Kidney (tissue), 14 donors: Measurements from ENCODE around the gene AMFR. TPM values are rescaled to one million over a fixed set of nuclear protein-coding genes. Genes with fewer than 3 reads are reported as not detected.

Experiments
- DNase-seq, 5 donors: peaks; one replicate each; pipeline ENCODE4 v3.0.0-alpha.2; 2013 to 2020
- FAIRE-seq: peaks from 2 replicates; lab custom pipeline; 2012; peaks lifted over from hg19 to GRCh38; lab: Jason Lieb, UNC
- H3K27ac ChIP-seq, 2 donors: one replicate each; pipeline ENCODE4 v1.7.0; 2013; ENCODE audit warnings: low read depth in 2 of 2, low read length in 2 of 2, inconsistent platforms in 1 of 2
- H3K27me3 ChIP-seq: one replicate; pipeline ENCODE4 v1.7.1; 2013; ENCODE audit warnings: low read length, inconsistent platforms; ENCODE audit not compliant: control insufficient read depth, insufficient read depth
- H3K36me3 ChIP-seq, 3 donors: one replicate each; pipeline versions ENCODE4 v1.7.0 to v1.7.1; 2013; ENCODE audit warnings: low read length in 3 of 3, control low read depth in 1 of 3, inconsistent platforms in 1 of 3; ENCODE audit not compliant: insufficient read depth in 3 of 3, control insufficient read depth in 2 of 3
- H3K4me1 ChIP-seq, 3 donors: one replicate each; pipeline versions ENCODE4 v1.7.0 to v1.7.1; 2013; ENCODE audit warnings: low read length in 3 of 3, inconsistent platforms in 1 of 3, low read depth in 1 of 3; ENCODE audit not compliant: control insufficient read depth in 2 of 3, insufficient read depth in 2 of 3
- H3K4me3 ChIP-seq, 3 donors: one replicate each; pipeline versions ENCODE4 v1.7.0 to v1.8.1; 2013; ENCODE audit warnings: low read length in 3 of 3, control low read depth in 1 of 3, inconsistent platforms in 1 of 3
- H3K9ac ChIP-seq, 3 donors: one replicate each; pipeline versions ENCODE4 v1.7.0 to v1.7.1; 2013; ENCODE audit warnings: low read length in 3 of 3, control low read depth in 1 of 3, inconsistent platforms in 1 of 3
- H3K9me3 ChIP-seq, 3 donors: one replicate each; pipeline versions ENCODE4 v1.7.0 to v1.7.1; 2013; ENCODE audit warnings: low read length in 3 of 3, control low read depth in 1 of 3, inconsistent platforms in 1 of 3; ENCODE audit not compliant: control insufficient read depth in 2 of 3, insufficient read depth in 1 of 3
- CTCF ChIP-seq: IDR thresholded peaks from 3 replicates; pipeline ENCODE4 v1.5.1; 2012; ENCODE audit warnings: mild to moderate bottlenecking, moderate library complexity, borderline replicate concordance; ENCODE audit not compliant: insufficient read depth; ENCODE audit errors: extremely low read depth
- intact Hi-C: fragments of 100-400 bp; cut with DNase I; formaldehyde crosslinking; loops from one replicate; pipeline ENCODE4 v1.11.1; 2022
- polyA plus RNA-seq: library from polyadenylated mRNA; stranded (reverse); fragments of 350-450 nt; fragmentation: Illumina TruSeq; extraction: RNeasy Lipid Tissue Mini Kit (QIAGEN cat#74804); gene quantifications from one replicate; pipeline ENCODE4 v1.2.3, GENCODE V29; 2014; ENCODE audit warnings: low read depth, low replicate concordance; ENCODE audit not compliant: insufficient read depth
- total RNA-seq: library from RNA; stranded (reverse); fragmentation: NEBNext Ultra II Directional; extraction: Animal tissue kit (Norgen Biotek cat#: 25700); gene quantifications from one replicate; pipeline ENCODE4 v1.2.1, GENCODE V29; 2021
- donor health status: control.
- donor health status: control.
- donor health status: control.
- donor health status: control.
- donor health status: control.
- donor health status: DM: yes; HTN: yes; CAD: no.
- donor health status: Normal renal cell carcinoma (clear cell type).

Gene AMFR
- total and polyA plus RNA-seq, 2 donors from 2014 or later = 143 to 163 TPM

DNA sequence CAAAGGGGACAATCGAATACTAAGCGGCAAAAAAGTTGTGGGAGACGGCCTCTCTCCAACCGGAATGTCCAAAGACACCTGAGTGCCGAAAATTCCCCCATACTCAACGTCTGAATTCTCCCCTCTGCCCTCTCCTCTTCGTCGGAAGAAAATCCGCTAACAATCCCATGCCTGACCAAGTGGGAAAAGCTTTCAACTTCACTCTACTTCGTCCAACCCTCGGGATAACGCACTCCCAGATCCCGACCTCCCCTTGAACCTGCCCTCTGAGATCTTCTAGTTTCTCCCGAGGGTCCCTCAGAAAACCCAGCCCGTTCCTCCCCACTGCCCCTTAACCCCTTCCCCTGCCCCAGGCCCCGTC is 961 bp downstream of the AMFR start:
- intact Hi-C loops = no loop called here
- no peak for TF ChIP-seq CTCF
- DNase-seq = peak in 2 of 5 donors; percentile 46 to 56
- Histone ChIP-seq H3K36me3 (no peaks in the 10 kb centered on the region), H3K27ac (peak overlapping the region; percentile 61 to 80), H3K4me1 (peaks cover 3 to 20% (median 18%) of the 10 kb centered on the region in 3 donors), H3K9ac (peak overlapping the region; percentile 76 to 77 (median 76)), H3K9me3 (no peaks in the 10 kb centered on the region), H3K4me3 (peak overlapping the region; percentile 79 to 93 (median 81)), H3K27me3 (no peaks in the 10 kb centered on the region)
- FAIRE-seq = no peak

DNA sequence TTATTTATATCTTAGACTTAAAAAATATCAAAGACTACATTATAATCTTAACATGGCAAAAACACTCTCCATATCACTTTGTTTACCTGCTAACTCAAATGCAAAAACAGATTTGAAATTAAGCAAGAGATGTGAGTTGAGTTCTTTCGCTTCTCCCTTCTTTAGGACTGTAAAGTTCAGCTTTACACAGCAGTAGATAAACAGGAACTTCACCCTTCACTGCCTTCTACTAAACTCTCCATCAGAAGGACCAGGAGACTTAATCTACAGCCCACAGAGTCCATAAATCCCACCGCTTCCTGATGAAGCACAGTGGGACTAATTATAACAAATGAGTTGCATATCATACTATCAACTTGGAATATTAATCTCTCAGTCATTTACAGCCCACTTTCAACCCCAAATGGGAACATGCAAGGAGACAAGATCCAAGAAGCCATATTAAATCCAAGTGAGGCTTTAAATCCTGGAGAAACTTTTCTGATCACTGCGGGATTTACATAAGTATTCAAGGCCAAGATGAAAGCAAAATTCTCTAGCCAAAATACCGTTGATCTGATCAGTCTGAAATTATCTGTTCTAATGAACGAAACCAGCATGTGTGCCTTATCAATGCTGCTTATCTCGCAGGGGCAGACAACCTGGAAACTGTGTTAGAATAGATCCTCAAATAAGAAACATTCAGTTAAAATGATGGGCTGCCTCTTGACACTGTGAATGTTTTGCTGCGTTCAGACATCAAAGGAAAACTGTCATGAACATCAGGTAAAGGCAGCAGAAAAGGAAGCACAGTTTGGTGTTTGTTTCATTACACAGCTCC is 1.6 kb downstream of the AMFR start:
- TF ChIP-seq CTCF = no peak
- intact Hi-C loops = no loop called here
- no peak for FAIRE-seq
- peaks cover 3 to 20% (median 18%) of the 10 kb centered on the region in 3 donors for H3K4me1 ChIP-seq
- peak overlapping the region; percentile 76 to 77 (median 76) for H3K9ac ChIP-seq
- H3K27me3 ChIP-seq = no peaks in the 10 kb centered on the region
- no peaks in the 10 kb centered on the region for H3K9me3 ChIP-seq
- peak in 2 of 5 donors; percentile 30 to 53 for DNase-seq
- peak overlapping the region; percentile 79 to 93 (median 81) for H3K4me3 ChIP-seq
- H3K27ac ChIP-seq = peak overlapping the region; percentile 26 to 80
- H3K36me3 ChIP-seq = no peaks in the 10 kb centered on the region

GRCh38 chr16:56422896-56423441 is 2.4 kb downstream of the AMFR start:
- Histone ChIP-seq H3K4me1 (peaks cover 3 to 20% (median 18%) of the 10 kb centered on the region in 3 donors), H3K9ac (peak overlapping the region in 2 of 3 donors; percentile 69 to 76), H3K4me3 (peak overlapping the region; percentile 21 to 79 (median 48)), H3K27me3 (no peaks in the 10 kb centered on the region), H3K9me3 (no peaks in the 10 kb centered on the region), H3K27ac (peak overlapping the region in 1 of 2 donors; percentile 8), H3K36me3 (no peaks in the 10 kb centered on the region)
- no peak for FAIRE-seq
- no peak for TF ChIP-seq CTCF
- intact Hi-C loops = no loop called here
- no peak for DNase-seq
